ENCODE measurements around the gene MYO6.

MYO6 gene

GRCh38 chr6:75940564-75940963 is 191.5 kb downstream of the MYO6 start:
- no peak overlapping the region for H3K4me3 ChIP-seq (ENCODE audit: low read depth, low read length)

- H3K4me3 ChIP-seq (ENCODE audit: low read depth, low read length) = no peak overlapping the region
Observed at GRCh38 chr6:75941509-75941908, 192.5 kb downstream of the MYO6 start.

- no peak overlapping the region for H3K4me3 ChIP-seq (ENCODE audit: low read depth, low read length)
Observed at GRCh38 chr6:75943381-75943780, 194.3 kb downstream of the MYO6 start.

GRCh38 chr6:75946146-75946831 is 197.2 kb downstream of the MYO6 start:
- H3K4me3 ChIP-seq (ENCODE audit: low read depth, low read length) = no peak overlapping the region

- no peak overlapping the region for H3K4me3 ChIP-seq (ENCODE audit: low read depth, low read length)
Observed at GRCh38 chr6:75947935-75948334, 198.9 kb downstream of the MYO6 start.

GRCh38 chr6:75952128-75952527 is 203.1 kb downstream of the MYO6 start:
- H3K4me3 ChIP-seq (ENCODE audit: low read depth, low read length) = no peak overlapping the region

- H3K4me3 ChIP-seq (ENCODE audit: low read depth, low read length) = no peak overlapping the region
Observed at GRCh38 chr6:75963569-75963968, 214.5 kb downstream of the MYO6 start.

GRCh38 chr6:75968143-75968542 is 219.1 kb downstream of the MYO6 start:
- no peak overlapping the region for H3K4me3 ChIP-seq (ENCODE audit: low read depth, low read length)

Data from iPS-11a (cell line).